ENCODE measurements around the gene TMEM98.
"Not testable (repeated sequence)": the region's sequence is repeated elsewhere in the genome, so short reads cannot be mapped to it uniquely, and the experiment has no call there.

Gene TMEM98

GRCh38 chr17:32927724-32928585 is at the start of gene TMEM98:
TSS of gene TMEM98 (plus strand) at chr17:32928153. CDS start at chr17:32931529, 3,376 bp downstream.
- DNase-seq, result no peak

GRCh38 chr17:32878211-32878610 is 49.7 kb upstream of the TMEM98 start:
- DNase-seq, result no peak

- DNase-seq, result no peak
Measured at GRCh38 chr17:32879134-32879533, 48.8 kb upstream of the TMEM98 start.

GRCh38 chr17:32880671-32881453 is 47.1 kb upstream of the TMEM98 start:
- no peak for DNase-seq

GRCh38 chr17:32882029-32882428 is 45.9 kb upstream of the TMEM98 start:
- no peak for DNase-seq

GRCh38 chr17:32882734-32883133 is 45.2 kb upstream of the TMEM98 start:
- DNase-seq, result no peak

- DNase-seq, result not testable (repeated sequence)
Measured at GRCh38 chr17:32886951-32887350, 41.0 kb upstream of the TMEM98 start.

GRCh38 chr17:32887410-32887809 is 40.5 kb upstream of the TMEM98 start:
- DNase-seq, result not testable (repeated sequence)

GRCh38 chr17:32894245-32894644 is 33.7 kb upstream of the TMEM98 start:
- no peak for DNase-seq

GRCh38 chr17:32896647-32897258 is 31.2 kb upstream of the TMEM98 start:
- no peak for DNase-seq

- no peak for DNase-seq
Measured at GRCh38 chr17:32899236-32900013, 28.5 kb upstream of the TMEM98 start.

- DNase-seq, result no peak
Measured at GRCh38 chr17:32901743-32902142, 26.2 kb upstream of the TMEM98 start.

GRCh38 chr17:32903774-32904673 is 23.9 kb upstream of the TMEM98 start:
- DNase-seq, result no peak

GRCh38 chr17:32904891-32905290 is 23.1 kb upstream of the TMEM98 start:
- no peak for DNase-seq

- DNase-seq, result no peak
Measured at GRCh38 chr17:32907583-32907982, 20.4 kb upstream of the TMEM98 start.

- DNase-seq, result peak; percentile 55
Measured at GRCh38 chr17:32909787-32910369, 18.1 kb upstream of the TMEM98 start.

GRCh38 chr17:32910769-32911168 is 17.2 kb upstream of the TMEM98 start:
- DNase-seq, result no peak

- no peak for DNase-seq
Measured at GRCh38 chr17:32912218-32912897, 15.6 kb upstream of the TMEM98 start.

- no peak for DNase-seq
Measured at GRCh38 chr17:32913593-32913992, 14.4 kb upstream of the TMEM98 start.

GRCh38 chr17:32914181-32914580 is 13.8 kb upstream of the TMEM98 start:
- no peak for DNase-seq

GRCh38 chr17:32915245-32915644 is 12.7 kb upstream of the TMEM98 start:
- no peak for DNase-seq

Data from NCI-H1105 (cell line).